MCF 10A (cell line): ENCODE measurements around the gene SLCO2A1. TPM values are rescaled to one million over a fixed set of nuclear protein-coding genes. Genes with fewer than 3 reads are reported as not detected.

Source experiments
- BruUV-seq: library from RNA; stranded (reverse); fragments of 400-500 nt; replicated peaks from 2 replicates; lab custom pipeline; 2021; lab: Mats Ljungman, UMichigan
- CTCF ChIA-PET: fragments of 300-600 bp; sonication (Branson Sonifier 250); formaldehyde crosslinking; extraction: SDS; loops from one replicate; lab custom pipeline; 2021; ENCODE audit warnings: antibody characterized with exemption, inconsistent platforms; lab: Yijun Ruan, JAX
- POLR2A ChIA-PET: fragments of 300-600, 350-650 bp; sonication (Branson Sonifier 250); formaldehyde crosslinking; extraction: SDS; loops from one replicate; lab custom pipeline; 2020; ENCODE audit warnings: antibody characterized with exemption, inconsistent platforms; lab: Yijun Ruan, JAX
- DNase-seq: peaks from one replicate; pipeline ENCODE4 v3.0.0-alpha.2; 2018; ENCODE audit not compliant: unreplicated experiment
- H3K27ac Mint-ChIP-seq: one replicate; pipeline ENCODE4 v1.8.0; 2022; ENCODE audit warnings: mild to moderate bottlenecking, low read depth, mixed read lengths; ENCODE audit not compliant: unreplicated experiment
- H3K27me3 Mint-ChIP-seq: one replicate; pipeline ENCODE4 v1.8.0; 2022; ENCODE audit warnings: mixed read lengths; ENCODE audit not compliant: insufficient read depth, unreplicated experiment
- H3K36me3 Mint-ChIP-seq: one replicate; pipeline ENCODE4 v1.8.0; 2022; ENCODE audit warnings: mild to moderate bottlenecking, moderate library complexity, mixed read lengths; ENCODE audit not compliant: insufficient read depth, unreplicated experiment
- H3K4me1 Mint-ChIP-seq: one replicate; pipeline ENCODE4 v1.8.0; 2022; ENCODE audit warnings: mixed read lengths; ENCODE audit not compliant: insufficient read depth, unreplicated experiment
- H3K4me3 Mint-ChIP-seq: one replicate; pipeline ENCODE4 v1.8.0; 2022; ENCODE audit warnings: mild to moderate bottlenecking, moderate library complexity, mixed read lengths; ENCODE audit not compliant: unreplicated experiment
- H3K9me3 Mint-ChIP-seq: one replicate; pipeline ENCODE4 v1.8.0; 2022; ENCODE audit warnings: mixed read lengths; ENCODE audit not compliant: unreplicated experiment
- CTCF ChIP-seq: fragments of 200-600 bp; IDR thresholded peaks from one replicate; pipeline ENCODE4 v1.8.0; 2022; ENCODE audit warnings: antibody characterized with exemption, mild to moderate bottlenecking; ENCODE audit not compliant: unreplicated experiment
- intact Hi-C: fragments of 100-400 bp; cut with micrococcal nuclease; formaldehyde crosslinking; loops from 2 replicates; pipeline ENCODE4 v1.14.1; 2022
- total RNA-seq: library from RNA; stranded (reverse); gene quantifications from 2 replicates; pipeline ENCODE4 v1.2.3, GENCODE V29; 2022

Gene SLCO2A1
- total RNA-seq, 1 experiment from 2014 or later = 1.0 TPM

DNA sequence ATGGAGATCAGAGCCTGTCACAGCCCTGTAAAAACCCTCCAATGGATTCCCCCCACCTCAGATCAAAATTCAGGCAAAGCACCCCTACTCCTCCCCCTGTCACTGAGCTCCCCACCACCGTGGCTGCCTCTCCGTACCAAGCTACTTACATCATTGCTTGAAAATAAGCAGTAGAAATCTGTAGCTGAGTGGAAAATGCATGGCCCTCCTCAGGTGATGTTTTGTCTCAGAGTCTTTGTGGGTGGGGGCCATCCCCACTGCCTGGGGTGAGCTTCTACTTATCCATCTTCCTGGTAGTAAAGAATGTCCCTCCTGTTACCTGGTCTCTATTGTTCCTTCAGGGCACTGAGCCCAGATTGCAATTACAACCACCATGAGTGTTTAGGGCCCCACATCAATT, 34.5 kb downstream of the SLCO2A1 start:
- POLR2A ChIA-PET = no interaction called here
- H3K27me3 Mint-ChIP-seq = no peaks in the 10 kb centered on the region

DNA sequence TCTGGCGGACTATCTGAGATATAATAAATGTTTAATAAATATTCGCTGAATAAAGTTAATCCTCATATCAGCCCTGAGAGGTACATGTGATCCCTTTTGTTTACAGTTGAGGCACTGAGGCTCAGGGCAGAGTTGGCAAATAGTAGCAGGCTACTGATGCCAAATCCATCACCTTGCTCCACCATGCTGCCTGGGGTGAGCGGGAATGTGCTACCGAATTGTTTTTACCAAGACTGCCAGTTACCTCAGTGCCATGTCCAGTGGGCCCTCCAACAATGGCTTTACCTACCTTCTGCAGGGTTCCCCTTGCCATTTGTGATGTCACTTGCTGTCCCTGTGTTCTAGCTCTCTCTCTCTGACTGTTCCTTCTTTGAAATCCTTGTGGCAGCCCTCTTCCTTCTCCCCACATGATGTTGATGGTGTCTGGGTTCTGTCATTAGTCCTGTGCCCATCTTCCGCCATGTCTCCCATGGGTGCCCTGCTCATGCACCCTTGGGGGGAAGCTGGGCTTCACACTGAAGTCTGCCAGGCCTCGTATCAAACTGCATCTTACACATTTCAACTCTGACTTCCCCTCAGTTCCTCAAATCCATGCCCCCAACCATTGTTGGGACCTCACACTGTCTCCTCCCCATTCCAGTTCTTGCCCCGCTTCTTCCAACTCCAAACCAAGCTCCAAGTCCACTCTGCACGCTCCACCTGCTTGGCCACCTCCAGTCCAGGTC, 35.4 kb downstream of the SLCO2A1 start:
- Mint-ChIP-seq H3K36me3 (no peaks in the 10 kb centered on the region), H3K4me1 (peaks cover 8% of the 10 kb centered on the region), H3K4me3 (no peak overlapping the region), H3K9me3 (peaks cover 7% of the 10 kb centered on the region), H3K27ac (no peak overlapping the region), H3K27me3 (no peaks in the 10 kb centered on the region)
- no peak for DNase-seq
- ChIA-PET CTCF (interaction anchor here (0.5 kb wide), 1 partner anchor 29 kb away, joined by 3 read pairs; no protein-coding TSS in a partner anchor), POLR2A (no interaction called here)
- no peak for TF ChIP-seq CTCF
- no TSS peak for BruUV-seq
- intact Hi-C loops = no loop called here

More for the DNA sequence above, 34.5 kb downstream of the SLCO2A1 start:
- intact Hi-C loops = no loop called here
- Mint-ChIP-seq H3K36me3 (no peaks in the 10 kb centered on the region), H3K27ac (no peak overlapping the region), H3K9me3 (peaks cover 7% of the 10 kb centered on the region), H3K4me1 (peaks cover 7% of the 10 kb centered on the region), H3K4me3 (no peak overlapping the region)
- no peak for TF ChIP-seq CTCF
- no TSS peak for BruUV-seq
- no peak for DNase-seq
- CTCF ChIA-PET = no interaction called here

- TF ChIP-seq CTCF = no peak
- Mint-ChIP-seq H3K36me3 (no peaks in the 10 kb centered on the region), H3K9me3 (peaks cover 7% of the 10 kb centered on the region), H3K4me3 (no peak overlapping the region), H3K4me1 (peaks cover 20% of the 10 kb centered on the region), H3K27ac (no peak overlapping the region), H3K27me3 (no peaks in the 10 kb centered on the region)
- intact Hi-C loops = no loop called here
- DNase-seq = no peak
- BruUV-seq = no TSS peak
- POLR2A ChIA-PET = interaction anchor here (0.7 to 1.2 kb wide), 3 partner anchors 16 to 48 kb away, joined by 3 to 4 read pairs (median 3); no protein-coding TSS in a partner anchor
- CTCF ChIA-PET = interaction anchor here (0.6 to 1.4 kb wide), 3 partner anchors 22 to 187 kb away, joined by 3 to 4 read pairs (median 3); partner anchors contain the start of gene SRPRB
Measured at GRCh38 chr3:133992951-133993620, 36.6 kb downstream of the SLCO2A1 start.

- H3K9me3 Mint-ChIP-seq = peaks cover 7% of the 10 kb centered on the region
- POLR2A ChIA-PET = no interaction called here
- no peaks in the 10 kb centered on the region for H3K27me3 Mint-ChIP-seq
- H3K27ac Mint-ChIP-seq = no peak overlapping the region
- no peak for TF ChIP-seq CTCF
- H3K4me1 Mint-ChIP-seq = peaks cover 20% of the 10 kb centered on the region
- intact Hi-C loops = no loop called here
- H3K36me3 Mint-ChIP-seq = no peaks in the 10 kb centered on the region
- BruUV-seq = no TSS peak
- CTCF ChIA-PET = interaction anchor here (0.6 to 1.4 kb wide), 3 partner anchors 22 to 220 kb away, joined by 3 to 4 read pairs (median 4); no protein-coding TSS in a partner anchor
- no peak overlapping the region for H3K4me3 Mint-ChIP-seq
- no peak for DNase-seq
Measured at GRCh38 chr3:133992381-133992780, 37.3 kb downstream of the SLCO2A1 start.
